ENCODE data around the gene RHEB.

RHEB gene

DNA sequence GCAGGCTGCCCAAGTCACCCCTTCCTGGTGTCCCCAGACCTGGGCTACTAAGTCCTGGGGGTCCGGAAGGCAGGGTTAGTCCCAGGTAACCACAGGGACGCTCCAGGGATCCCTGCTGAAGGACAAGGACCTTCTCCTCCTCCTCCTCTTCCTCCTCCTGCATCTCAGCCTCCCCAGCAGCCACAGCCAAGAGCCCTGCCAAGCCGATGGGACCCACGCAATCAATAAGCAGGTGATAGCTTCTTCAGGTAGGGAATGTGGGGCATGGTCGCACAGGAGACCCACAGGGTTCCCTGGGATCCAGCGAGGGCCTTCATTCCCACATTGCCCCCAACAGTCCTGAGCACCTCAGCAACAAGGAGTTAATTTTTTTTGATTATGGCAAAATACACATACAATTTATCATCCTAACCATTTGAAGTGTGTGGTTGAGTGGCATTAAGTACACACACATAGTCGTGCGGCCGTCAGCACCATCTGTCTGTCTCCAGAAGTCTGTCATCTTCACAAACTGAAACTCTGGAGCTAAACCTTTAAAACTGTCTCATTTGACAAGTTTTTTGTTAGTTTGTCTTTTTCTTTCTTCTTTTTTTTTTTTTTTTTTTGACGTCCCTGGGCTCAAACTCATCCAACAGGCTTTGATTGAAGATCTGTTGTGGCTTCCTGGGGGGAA is 91.9 kb downstream of the RHEB start:
- no peak overlapping the region for H3K9ac ChIP-seq (ENCODE audit: low read depth, low read length)
- peaks cover 35% of the 10 kb centered on the region for H3K4me1 ChIP-seq (ENCODE audit: insufficient read depth, low read length)
- no peaks in the 10 kb centered on the region for H3K36me3 ChIP-seq (ENCODE audit: insufficient read depth, low read length)
- no peak overlapping the region for H3K27ac ChIP-seq (ENCODE audit: low read depth, low read length)
- WGBS, result 87% methylated on average over 10 of the region's 10 CpGs
- peaks cover 2% of the 10 kb centered on the region; the same call in 1 of the 2 replicates for H3K27me3 ChIP-seq (ENCODE audit: insufficient read depth, low read length)
- H3K9me3 ChIP-seq (ENCODE audit: insufficient read depth, low read depth, low read length), result no peaks in the 10 kb centered on the region
- no peak overlapping the region for H3K4me3 ChIP-seq (ENCODE audit: low read length)

DNA sequence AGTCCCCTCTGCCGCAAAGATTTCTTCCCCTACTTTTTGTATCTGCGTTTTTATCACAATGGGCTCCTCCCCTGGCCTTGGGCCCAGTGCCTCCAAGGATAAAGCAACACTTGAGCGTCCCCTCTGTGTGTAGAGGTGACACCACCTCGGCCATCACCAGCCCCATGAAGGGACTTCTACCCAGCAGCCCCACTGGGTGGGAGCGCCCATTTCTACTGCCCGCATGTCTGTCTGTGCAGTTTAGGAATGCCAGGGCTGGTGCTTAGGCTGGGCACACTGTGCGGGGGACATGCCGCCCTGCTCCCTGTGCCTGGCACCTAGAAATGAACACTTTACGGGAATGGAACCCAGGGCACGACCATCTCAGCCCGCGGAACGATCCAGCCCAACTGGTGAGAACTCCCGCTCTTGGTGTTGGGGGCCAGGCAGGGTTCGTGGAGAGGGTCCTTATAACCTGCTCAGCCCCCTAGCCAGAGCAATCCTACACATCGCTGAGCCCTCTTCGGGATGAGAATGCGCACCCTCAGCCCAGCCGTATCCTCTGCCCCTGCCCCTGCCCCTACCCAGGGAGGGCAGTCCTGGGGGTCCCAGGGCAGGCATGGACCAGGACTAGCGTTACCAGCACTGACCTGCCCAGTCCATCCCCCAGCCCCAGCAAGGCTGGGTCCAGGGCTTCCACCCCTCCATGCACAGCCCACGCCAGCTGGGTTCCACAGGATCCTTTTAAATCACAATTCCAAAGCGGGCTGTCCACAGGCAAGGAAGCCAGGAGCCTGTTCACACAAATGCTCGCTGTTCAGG is 92.6 kb downstream of the RHEB start:
- 93% methylated on average over 23 of the region's 23 CpGs for whole genome bisulfite sequencing

DNA sequence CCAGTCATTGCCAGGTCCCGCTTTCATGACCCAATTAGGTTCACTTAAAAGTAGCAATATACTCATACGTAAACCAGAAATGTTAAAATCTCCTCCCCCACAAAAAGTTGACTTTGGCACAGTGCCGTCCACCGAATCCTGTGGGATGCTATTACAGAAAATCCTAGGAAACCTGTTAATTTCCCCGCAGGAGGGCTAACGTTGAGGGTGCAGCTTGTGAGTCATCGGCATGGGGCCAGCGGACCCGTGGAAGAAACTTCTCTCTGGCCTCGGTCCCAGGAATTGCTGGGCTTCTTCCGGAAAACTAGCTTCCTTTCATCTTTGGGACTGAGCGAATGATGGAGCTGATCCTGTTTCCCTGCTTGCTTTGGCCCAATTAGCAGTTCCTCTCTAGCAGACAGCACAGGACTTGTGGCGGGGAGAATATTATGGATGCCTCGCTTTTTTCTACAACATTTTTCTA is 93.2 kb downstream of the RHEB start:
- no peak overlapping the region for H3K27ac ChIP-seq (ENCODE audit: low read depth, low read length)
- no peaks in the 10 kb centered on the region for H3K36me3 ChIP-seq (ENCODE audit: insufficient read depth, low read length)
- H3K4me1 ChIP-seq (ENCODE audit: insufficient read depth, low read length), result peaks cover 35% of the 10 kb centered on the region
- H3K9ac ChIP-seq (ENCODE audit: low read depth, low read length), result no peak overlapping the region
- WGBS, result 74% methylated on average over 14 of the region's 14 CpGs
- peaks cover 2% of the 10 kb centered on the region; the same call in 1 of the 2 replicates for H3K27me3 ChIP-seq (ENCODE audit: insufficient read depth, low read length)
- H3K4me3 ChIP-seq (ENCODE audit: low read length), result no peak overlapping the region
- no peaks in the 10 kb centered on the region for H3K9me3 ChIP-seq (ENCODE audit: insufficient read depth, low read depth, low read length)

More for the DNA sequence above, 92.6 kb downstream of the RHEB start:
- Histone ChIP-seq H3K27me3 (ENCODE audit: insufficient read depth, low read length) (peaks cover 2% of the 10 kb centered on the region; the same call in 1 of the 2 replicates), H3K9me3 (ENCODE audit: insufficient read depth, low read depth, low read length) (no peaks in the 10 kb centered on the region), H3K27ac (ENCODE audit: low read depth, low read length) (no peak overlapping the region), H3K36me3 (ENCODE audit: insufficient read depth, low read length) (no peaks in the 10 kb centered on the region), H3K4me3 (ENCODE audit: low read length) (no peak overlapping the region), H3K4me1 (ENCODE audit: insufficient read depth, low read length) (peaks cover 35% of the 10 kb centered on the region), H3K9ac (ENCODE audit: low read depth, low read length) (no peak overlapping the region)

DNA sequence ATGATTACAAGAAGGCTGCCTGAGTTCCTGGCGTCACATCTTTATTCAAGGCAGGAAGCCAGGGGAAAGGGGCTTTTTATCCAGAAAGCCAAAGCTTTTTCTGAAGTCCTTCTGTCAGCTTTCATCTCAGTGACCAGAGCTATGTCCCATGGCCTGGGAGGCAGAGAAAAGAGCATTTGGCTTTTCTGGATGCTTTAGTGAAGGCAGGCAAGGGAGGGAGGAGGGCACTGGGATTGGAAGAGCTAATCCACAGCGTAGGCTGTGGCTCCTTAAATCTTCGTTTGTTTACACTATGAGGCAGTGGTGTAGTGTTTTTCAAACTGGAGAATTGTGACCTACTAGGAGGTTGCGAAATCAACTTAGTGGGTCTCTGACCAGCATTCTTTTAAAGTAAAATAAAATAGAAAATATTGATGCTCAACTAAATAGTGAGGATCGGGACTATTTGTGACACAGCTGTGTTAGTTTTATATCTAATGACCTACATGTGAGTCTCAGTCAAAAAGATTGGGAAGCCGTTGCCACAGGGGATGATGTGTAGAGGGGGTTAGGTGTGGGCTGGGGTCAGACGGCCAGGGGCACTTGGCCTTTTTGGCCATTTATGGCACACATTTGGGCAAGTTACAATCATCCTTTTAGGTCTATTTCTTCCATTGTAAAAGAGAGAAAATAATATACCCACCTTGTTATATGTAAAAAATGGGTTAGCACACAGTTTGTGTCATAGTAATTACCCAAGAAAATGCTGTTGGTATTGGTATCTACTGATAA is 93.8 kb downstream of the RHEB start:
- H3K36me3 ChIP-seq (ENCODE audit: insufficient read depth, low read length), result no peaks in the 10 kb centered on the region
- peaks cover 2% of the 10 kb centered on the region; the same call in 1 of the 2 replicates for H3K27me3 ChIP-seq (ENCODE audit: insufficient read depth, low read length)
- no peak overlapping the region for H3K27ac ChIP-seq (ENCODE audit: low read depth, low read length)
- no peak overlapping the region for H3K9ac ChIP-seq (ENCODE audit: low read depth, low read length)
- no peak overlapping the region for H3K4me3 ChIP-seq (ENCODE audit: low read length)
- 77% methylated on average over 7 of the region's 7 CpGs for WGBS
- H3K9me3 ChIP-seq (ENCODE audit: insufficient read depth, low read depth, low read length), result no peaks in the 10 kb centered on the region
- peaks cover 35% of the 10 kb centered on the region for H3K4me1 ChIP-seq (ENCODE audit: insufficient read depth, low read length)

DNA sequence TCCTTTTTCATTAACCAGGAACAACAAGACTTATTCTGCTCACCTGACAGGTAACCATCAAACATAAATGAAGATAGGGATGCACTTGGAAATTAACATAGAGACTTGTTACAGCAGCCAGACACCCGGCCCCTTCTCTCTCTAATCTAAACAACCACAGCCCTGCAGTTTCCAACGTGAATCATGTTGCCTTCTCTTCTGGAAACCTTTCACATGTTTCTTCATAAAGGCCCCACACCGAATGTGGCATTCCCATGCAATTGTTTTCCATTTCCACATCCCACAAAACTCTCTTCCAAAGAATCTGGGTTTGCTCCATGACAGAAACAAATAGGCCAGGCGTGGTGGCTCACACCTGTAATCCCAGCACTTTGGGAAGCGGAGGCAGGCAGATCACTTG is 94.9 kb downstream of the RHEB start:
- WGBS, result 83% methylated on average over 5 of the region's 5 CpGs

DNA sequence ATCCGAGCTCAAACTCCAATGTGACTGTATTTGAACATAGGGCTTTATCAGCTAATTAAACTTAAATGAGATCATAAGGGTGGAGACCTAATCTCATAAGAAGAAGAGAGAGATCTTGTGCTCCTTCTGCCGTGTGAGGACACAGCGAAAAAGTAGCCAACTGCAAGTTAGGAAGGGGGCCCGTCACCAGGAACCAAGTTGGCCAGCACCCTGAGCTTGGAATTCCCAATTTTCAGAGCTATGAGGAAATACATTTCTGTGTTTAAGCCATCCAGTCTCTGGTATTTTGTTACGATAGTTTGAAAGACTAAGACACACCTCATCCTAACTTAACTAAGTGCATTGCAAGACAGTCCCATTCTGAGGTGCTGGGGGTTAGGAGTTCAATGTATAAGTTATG is 95.8 kb downstream of the RHEB start:
- Histone ChIP-seq H3K9me3 (ENCODE audit: insufficient read depth, low read depth, low read length) (peaks cover 6% of the 10 kb centered on the region; the same call in 1 of the 2 replicates), H3K36me3 (ENCODE audit: insufficient read depth, low read length) (no peaks in the 10 kb centered on the region), H3K27me3 (ENCODE audit: insufficient read depth, low read length) (peaks cover 2% of the 10 kb centered on the region; the same call in 1 of the 2 replicates), H3K27ac (ENCODE audit: low read depth, low read length) (no peak overlapping the region), H3K4me3 (ENCODE audit: low read length) (no peak overlapping the region), H3K4me1 (ENCODE audit: insufficient read depth, low read length) (peaks cover 21% of the 10 kb centered on the region), H3K9ac (ENCODE audit: low read depth, low read length) (no peak overlapping the region)
- 94% methylated on average over 4 of the region's 5 CpGs for WGBS

More for the DNA sequence above, 94.9 kb downstream of the RHEB start:
- Histone ChIP-seq H3K36me3 (ENCODE audit: insufficient read depth, low read length) (no peaks in the 10 kb centered on the region), H3K27ac (ENCODE audit: low read depth, low read length) (no peak overlapping the region), H3K9me3 (ENCODE audit: insufficient read depth, low read depth, low read length) (peaks cover 2% of the 10 kb centered on the region; the same call in 1 of the 2 replicates), H3K4me3 (ENCODE audit: low read length) (no peak overlapping the region), H3K9ac (ENCODE audit: low read depth, low read length) (no peak overlapping the region), H3K4me1 (ENCODE audit: insufficient read depth, low read length) (peaks cover 28% of the 10 kb centered on the region), H3K27me3 (ENCODE audit: insufficient read depth, low read length) (peaks cover 2% of the 10 kb centered on the region; the same call in 1 of the 2 replicates)

DNA sequence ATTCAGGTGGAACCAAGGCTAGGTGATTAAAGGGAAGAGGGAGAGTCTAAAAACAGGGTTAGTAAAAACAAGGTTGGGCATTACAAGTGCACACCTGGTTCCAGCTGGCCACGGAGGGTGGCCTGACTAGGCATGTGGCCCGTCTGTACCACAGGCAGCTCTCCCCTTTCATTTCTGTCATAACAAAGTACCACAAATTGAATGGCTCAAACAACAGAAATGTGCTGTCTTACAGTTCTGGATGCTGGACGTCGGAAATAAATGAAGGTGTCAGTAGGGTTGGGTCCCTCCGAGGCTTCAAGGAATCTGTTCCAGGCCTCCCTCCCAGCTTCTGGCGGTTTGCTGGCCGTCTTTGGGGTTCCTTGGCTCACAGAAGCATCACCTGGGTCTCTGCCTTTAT is 96.5 kb downstream of the RHEB start:
- H3K4me3 ChIP-seq (ENCODE audit: low read length), result no peak overlapping the region
- H3K4me1 ChIP-seq (ENCODE audit: insufficient read depth, low read length), result peaks cover 14% of the 10 kb centered on the region
- H3K9me3 ChIP-seq (ENCODE audit: insufficient read depth, low read depth, low read length), result peaks cover 6% of the 10 kb centered on the region; the same call in 1 of the 2 replicates

DNA sequence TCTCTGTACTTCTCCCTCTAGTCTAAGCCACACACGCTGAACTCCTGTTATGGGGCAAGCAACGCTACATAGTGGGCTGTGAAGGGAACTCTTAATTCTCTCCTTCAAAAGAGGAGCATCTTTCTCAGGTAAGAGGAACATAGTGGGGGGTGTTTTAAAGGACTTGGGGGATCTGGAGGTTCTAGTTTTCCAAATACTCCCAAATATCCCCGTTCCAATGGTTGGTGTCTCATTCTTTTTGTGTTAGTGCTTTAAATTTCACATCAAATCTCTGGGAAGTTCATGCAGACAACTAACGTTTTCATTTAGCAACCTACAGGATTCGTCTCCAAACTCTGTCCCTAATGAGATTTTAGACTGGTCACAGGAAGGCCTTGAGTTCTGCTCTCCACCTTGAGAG is 97.5 kb downstream of the RHEB start:
- Histone ChIP-seq H3K27me3 (ENCODE audit: insufficient read depth, low read length) (peaks cover 2% of the 10 kb centered on the region; the same call in 1 of the 2 replicates), H3K9me3 (ENCODE audit: insufficient read depth, low read depth, low read length) (peaks cover 6% of the 10 kb centered on the region; the same call in 1 of the 2 replicates), H3K36me3 (ENCODE audit: insufficient read depth, low read length) (no peaks in the 10 kb centered on the region), H3K4me1 (ENCODE audit: insufficient read depth, low read length) (peaks cover 8% of the 10 kb centered on the region; the same call in 1 of the 2 replicates), H3K4me3 (ENCODE audit: low read length) (no peak overlapping the region), H3K27ac (ENCODE audit: low read depth, low read length) (no peak overlapping the region), H3K9ac (ENCODE audit: low read depth, low read length) (no peak overlapping the region)
- 96% methylated on average over 5 of the region's 5 CpGs for WGBS

More for the DNA sequence above, 96.5 kb downstream of the RHEB start:
- peaks cover 2% of the 10 kb centered on the region; the same call in 1 of the 2 replicates for H3K27me3 ChIP-seq (ENCODE audit: insufficient read depth, low read length)
- H3K9ac ChIP-seq (ENCODE audit: low read depth, low read length), result no peak overlapping the region
- H3K36me3 ChIP-seq (ENCODE audit: insufficient read depth, low read length), result no peaks in the 10 kb centered on the region
- WGBS, result 90% methylated on average over 7 of the region's 7 CpGs
- H3K27ac ChIP-seq (ENCODE audit: low read depth, low read length), result no peak overlapping the region

DNA sequence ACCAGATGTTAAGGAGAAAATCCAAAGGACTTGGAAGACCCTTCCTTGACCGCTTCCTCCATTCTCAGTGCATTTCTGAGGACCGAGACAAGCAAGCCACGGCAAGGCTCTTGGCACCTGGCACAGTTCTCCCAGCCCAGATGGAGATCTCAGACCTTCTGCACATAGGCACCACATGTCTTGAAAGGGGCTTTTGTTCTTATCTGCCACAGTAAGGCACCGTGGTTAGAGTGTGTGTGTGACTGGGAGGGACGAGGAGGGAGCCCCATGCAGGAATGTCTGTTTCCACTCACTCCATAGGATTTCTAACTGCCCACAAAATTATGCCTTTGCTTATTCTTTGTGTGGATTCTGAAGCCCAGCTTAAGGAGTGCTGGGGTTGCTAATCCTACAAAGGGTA is 99.6 kb downstream of the RHEB start:
- peaks cover 6% of the 10 kb centered on the region for H3K4me1 ChIP-seq (ENCODE audit: insufficient read depth, low read length)
- peaks cover 6% of the 10 kb centered on the region; the same call in 1 of the 2 replicates for H3K9me3 ChIP-seq (ENCODE audit: insufficient read depth, low read depth, low read length)
- H3K36me3 ChIP-seq (ENCODE audit: insufficient read depth, low read length), result no peaks in the 10 kb centered on the region
- H3K27me3 ChIP-seq (ENCODE audit: insufficient read depth, low read length), result peaks cover 22% of the 10 kb centered on the region
- H3K4me3 ChIP-seq (ENCODE audit: low read length), result no peak overlapping the region
- no peak overlapping the region for H3K27ac ChIP-seq (ENCODE audit: low read depth, low read length)
- WGBS, result 96% methylated on average over 3 of the region's 5 CpGs
- H3K9ac ChIP-seq (ENCODE audit: low read depth, low read length), result no peak overlapping the region

DNA sequence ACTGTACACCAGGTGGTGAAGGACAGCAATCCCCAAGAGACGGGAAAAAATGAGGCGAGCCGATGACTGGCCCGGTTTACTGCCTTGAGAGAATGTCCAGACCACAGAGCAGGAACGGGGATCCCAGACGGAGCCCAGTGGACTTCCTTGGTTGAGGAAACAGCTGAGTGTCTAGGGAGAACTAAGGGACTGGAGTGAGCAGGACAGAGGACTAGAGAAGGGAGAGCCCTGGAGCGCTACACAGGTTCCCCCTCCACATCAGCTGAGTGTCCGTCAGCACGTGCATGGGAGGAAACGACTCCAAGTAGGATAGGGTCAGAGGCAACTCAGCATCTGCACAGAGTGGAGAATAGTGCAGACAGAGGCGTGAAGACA is 102.8 kb downstream of the RHEB start:
- Histone ChIP-seq H3K9me3 (ENCODE audit: insufficient read depth, low read depth, low read length) (peaks cover 6% of the 10 kb centered on the region; the same call in 1 of the 2 replicates), H3K36me3 (ENCODE audit: insufficient read depth, low read length) (no peaks in the 10 kb centered on the region), H3K27me3 (ENCODE audit: insufficient read depth, low read length) (peaks cover 44% of the 10 kb centered on the region), H3K27ac (ENCODE audit: low read depth, low read length) (no peak overlapping the region), H3K4me1 (ENCODE audit: insufficient read depth, low read length) (peaks cover 6% of the 10 kb centered on the region), H3K4me3 (ENCODE audit: low read length) (no peak overlapping the region), H3K9ac (ENCODE audit: low read depth, low read length) (no peak overlapping the region)
- 87% methylated on average over 11 of the region's 11 CpGs for WGBS
